IPS-NIHi7 (cell line): ENCODE data around the gene ENTPD6.
"Not testable (repeated sequence)": the region's sequence is repeated elsewhere in the genome, so short reads cannot be mapped to it uniquely, and the experiment has no call there.

ENCODE experiments used
- DNase-seq: peaks from one replicate; pipeline ENCODE4 v3.0.0; 2012; ENCODE audit warnings: mixed read lengths; ENCODE audit errors: extremely low spot score

The ENTPD6 gene

GRCh38 chr20:25223765-25224720 lies 28.5 kb downstream of the ENTPD6 start:
- DNase-seq: peak; percentile 4

GRCh38 chr20:25224941-25225340 lies 29.4 kb downstream of the ENTPD6 start:
- DNase-seq: no peak

DNA sequence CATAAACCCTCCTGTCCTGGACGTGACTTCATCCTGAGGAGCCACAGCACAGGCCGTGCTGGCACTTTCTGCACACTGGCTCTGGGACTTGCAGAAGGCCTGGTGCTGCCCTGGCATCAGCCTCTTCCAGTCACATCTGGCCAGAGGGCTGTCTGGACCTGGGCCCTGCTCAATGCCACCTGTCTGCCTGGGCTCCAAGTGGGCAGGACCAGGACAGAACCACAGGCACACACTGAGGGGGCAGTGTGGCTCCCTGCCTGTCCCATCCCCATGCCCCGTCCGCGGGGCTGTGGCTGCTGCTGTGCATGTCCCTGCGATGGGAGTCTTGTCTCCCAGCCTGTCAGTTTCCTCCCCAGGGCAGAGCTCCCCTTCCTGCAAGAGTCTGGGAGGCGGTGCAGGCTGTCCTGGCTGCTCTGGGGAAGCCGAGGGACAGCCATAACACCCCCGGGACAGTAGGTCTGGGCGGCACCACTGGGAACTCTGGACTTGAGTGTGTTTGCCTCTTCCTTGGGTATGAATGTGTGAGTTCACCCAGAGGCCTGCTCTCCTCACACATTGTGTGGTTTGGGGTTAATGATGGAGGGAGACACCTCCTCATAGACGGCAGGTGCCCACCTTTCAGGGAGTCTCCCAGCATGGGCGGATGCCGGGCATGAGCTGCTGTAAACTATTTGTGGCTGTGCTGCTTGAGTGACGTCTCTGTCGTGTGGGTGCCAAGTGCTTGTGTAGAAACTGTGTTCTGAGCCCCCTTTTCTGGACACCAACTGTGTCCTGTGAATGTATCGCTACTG lies 30.3 kb downstream of the ENTPD6 start:
- no peak for DNase-seq

- DNase-seq: no peak
These were observed 31.2 kb downstream of the ENTPD6 start for GRCh38 chr20:25226433-25227316.

DNA sequence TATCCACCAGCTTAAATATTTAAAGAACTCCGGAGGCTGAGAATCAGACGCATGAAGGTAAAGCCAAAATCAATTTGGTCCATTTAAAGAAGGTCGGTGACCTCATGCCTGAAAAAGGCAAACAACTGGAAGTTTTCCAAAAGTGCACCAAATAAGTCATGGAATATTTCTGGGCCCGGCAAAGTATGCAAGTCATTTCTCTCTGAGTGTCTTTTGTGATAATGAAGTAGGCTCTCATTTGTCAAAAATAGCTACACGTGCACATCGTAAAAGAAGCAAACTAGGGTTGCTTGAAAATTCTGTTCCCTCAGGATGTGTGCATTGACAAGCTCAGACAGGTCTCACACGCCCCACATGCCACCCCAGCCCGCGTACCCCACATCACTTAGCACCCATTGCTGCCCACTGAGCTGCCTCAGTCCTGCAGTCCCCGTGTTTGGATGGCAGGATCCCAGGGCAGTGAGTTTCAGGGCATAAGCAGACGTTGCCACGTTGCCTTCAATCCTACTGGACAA lies 31.9 kb downstream of the ENTPD6 start:
- no peak for DNase-seq

GRCh38 chr20:25229486-25230165 lies 34.1 kb downstream of the ENTPD6 start:
- DNase-seq: no peak

DNA sequence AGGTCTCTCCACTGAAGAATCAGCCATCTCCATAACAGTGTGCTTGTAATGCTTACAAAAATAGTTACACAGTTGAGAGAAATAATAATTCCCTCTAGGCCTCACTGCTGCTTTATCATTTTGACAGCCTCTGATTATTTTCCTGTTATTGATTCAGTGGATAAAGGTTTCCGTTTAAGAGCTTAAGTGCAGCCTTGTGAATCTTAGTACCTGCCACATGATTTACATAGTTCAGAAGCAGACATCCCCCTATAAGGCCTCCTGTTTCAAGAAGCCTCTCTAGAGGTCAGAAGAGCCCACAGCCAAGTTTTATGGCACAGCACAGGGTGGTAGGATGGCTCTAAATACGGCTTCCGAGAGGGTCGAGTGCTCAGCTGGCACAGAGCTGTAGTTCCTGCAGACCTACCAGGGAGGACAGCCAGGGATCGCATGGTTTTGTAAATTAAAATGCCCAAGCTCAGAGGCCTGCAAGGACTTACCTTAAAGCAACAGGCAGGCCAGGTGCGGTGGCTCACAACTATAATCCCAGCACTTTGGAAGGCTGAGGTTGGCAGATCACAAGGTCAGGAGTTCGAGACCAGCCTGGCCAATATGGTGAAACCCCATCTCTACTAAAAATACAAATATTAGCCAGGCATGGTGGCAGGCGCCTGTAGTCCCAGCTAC lies 34.8 kb downstream of the ENTPD6 start:
- no peak for DNase-seq

- no peak for DNase-seq
These were observed 37.7 kb downstream of the ENTPD6 start for GRCh38 chr20:25233016-25233772.

DNA sequence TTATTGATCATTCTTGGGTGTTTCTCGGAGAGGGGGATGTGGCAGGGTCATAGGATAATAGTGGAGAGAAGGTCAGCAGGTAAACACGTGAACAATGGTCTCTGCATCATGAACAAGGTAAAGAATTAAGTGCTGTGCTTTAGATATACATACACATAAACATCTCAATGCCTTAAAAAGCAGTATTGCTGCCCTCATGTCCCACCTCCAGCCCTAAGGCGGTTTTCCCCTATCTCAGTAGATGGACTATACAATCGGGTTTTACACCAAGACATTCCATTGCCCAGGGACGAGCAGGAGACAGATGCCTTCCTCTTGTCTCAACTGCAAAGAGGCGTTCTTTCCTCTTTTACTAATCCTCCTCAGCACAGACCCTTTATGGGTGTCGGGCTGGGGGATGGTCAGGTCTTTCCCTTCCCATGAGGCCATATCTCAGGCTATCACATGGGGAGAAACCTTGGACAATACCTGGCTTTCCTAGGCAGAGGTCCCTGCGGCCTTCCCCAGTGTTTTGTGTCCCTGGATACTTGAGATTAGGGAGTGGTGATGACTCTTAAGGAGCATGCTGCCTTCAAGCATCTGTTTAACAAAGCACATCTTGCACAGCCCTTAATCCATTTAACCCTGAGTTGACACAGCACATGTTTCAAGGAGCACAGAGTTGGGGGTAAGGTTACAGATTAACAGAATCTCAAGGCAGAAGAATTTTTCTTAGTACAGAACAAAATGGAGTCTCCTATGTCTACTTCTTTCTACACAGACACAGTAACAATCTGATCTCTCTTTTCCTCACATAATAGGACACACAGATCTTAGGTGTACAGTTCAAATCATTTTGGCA lies 38.7 kb downstream of the ENTPD6 start:
- DNase-seq: not testable (repeated sequence)

DNA sequence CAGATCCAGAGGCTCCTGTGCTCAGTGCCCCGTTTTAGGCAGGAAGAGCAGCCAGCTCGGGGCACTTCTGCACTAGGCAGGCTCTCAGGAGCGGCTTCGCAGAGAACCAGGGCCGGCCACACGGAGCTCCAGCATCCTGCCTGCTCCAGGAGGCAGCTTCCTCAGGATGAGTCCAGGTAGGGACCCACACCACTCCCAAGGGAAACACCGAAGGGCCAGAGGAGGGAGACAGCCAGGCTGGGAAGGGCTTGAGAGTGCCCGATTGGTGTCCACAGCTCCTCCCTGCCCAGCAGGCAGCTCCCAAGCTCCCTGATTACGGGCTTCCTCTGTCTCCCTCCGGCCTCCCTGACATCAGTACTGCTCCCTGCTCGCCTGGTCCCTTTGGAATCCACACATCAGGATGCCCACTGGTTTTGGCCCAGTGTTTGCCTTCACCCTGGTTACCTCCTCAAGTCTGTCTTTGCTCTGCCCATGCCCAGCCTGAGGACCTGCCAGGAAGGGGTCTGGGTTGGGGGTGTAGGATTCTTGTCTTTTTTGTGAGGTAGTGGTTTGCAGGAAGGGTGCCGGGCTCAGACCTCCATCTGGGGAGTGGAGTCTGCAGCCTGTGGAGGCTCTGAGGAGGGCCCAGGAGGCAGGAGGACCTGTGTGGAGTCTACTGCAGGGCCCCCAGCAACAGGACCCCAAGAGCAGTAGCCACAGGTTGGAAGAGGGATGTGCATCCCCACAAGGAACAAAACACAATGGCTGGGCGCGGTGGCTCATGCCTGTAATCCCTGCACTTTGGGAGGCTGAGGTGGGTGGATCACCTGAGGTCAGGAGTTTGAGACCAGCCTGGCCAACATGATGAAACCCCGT lies 41.2 kb downstream of the ENTPD6 start:
- no peak for DNase-seq

DNA sequence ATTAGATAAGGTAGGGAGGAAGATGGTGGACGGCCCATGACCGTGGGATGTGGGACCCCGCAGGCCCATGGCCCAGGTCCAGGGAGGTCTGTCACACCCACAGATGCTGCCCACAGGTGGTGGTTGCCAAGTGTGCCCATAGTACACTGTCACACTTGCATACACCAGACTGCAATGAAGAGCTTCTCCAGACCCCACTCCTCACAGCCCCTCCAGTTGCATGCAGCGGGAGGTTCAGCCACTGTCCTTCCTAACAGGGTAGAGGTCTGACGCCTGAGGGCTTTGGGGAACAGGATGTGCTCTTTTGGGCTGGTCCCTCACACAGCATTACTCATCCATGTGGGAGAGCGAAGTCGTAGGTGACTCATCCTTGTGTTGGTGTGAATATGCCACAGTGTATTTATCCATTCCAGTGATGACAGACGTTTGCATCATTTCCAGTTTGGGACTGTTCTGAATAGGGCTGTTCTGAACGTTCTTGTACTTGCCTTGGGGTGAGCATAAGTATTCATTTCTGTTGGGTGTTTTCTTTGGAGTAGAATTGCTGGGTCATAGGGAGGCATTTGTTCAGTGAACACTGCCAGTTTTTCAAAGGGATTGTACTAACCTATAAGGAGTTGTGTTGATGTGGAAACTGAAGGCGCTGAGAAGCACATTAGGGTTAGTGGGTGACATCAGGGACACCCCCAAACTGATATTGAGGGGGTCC lies 42.3 kb downstream of the ENTPD6 start:
- DNase-seq: peak; percentile 35

DNA sequence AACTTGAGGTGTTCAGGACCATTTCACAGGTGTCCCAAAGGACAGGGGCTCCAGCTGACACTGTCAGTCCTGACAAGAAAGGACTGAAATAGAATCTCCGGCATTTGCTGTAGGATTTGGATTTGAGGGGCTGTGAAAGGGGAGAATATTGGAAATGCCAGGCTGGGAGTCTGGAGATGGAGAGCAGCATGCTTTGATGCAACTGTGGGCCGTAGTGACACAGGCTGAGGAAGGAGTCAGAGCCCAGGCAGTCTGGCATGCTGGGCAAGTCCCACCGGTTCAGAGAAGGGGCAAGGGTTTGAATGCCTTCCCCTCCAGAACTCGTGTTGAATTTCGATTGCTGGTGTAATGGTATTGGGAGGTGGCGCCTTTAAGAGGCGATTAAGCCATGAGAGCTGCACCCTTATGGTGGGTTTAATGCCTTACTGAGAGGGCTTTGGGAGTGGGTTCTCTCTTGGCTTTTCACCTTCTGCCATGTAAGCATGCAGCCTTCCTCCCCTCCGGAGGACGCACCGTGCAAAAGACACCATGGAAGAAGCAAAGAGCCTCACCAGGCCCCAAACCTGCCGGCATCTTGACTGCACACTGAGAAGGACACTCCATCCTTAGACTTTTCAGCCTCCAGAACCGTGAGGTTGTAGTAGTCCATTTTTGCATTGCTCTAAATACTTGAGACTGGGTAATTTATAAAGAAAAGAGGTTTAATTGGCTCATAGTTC lies 43.0 kb downstream of the ENTPD6 start:
- DNase-seq: no peak

DNA sequence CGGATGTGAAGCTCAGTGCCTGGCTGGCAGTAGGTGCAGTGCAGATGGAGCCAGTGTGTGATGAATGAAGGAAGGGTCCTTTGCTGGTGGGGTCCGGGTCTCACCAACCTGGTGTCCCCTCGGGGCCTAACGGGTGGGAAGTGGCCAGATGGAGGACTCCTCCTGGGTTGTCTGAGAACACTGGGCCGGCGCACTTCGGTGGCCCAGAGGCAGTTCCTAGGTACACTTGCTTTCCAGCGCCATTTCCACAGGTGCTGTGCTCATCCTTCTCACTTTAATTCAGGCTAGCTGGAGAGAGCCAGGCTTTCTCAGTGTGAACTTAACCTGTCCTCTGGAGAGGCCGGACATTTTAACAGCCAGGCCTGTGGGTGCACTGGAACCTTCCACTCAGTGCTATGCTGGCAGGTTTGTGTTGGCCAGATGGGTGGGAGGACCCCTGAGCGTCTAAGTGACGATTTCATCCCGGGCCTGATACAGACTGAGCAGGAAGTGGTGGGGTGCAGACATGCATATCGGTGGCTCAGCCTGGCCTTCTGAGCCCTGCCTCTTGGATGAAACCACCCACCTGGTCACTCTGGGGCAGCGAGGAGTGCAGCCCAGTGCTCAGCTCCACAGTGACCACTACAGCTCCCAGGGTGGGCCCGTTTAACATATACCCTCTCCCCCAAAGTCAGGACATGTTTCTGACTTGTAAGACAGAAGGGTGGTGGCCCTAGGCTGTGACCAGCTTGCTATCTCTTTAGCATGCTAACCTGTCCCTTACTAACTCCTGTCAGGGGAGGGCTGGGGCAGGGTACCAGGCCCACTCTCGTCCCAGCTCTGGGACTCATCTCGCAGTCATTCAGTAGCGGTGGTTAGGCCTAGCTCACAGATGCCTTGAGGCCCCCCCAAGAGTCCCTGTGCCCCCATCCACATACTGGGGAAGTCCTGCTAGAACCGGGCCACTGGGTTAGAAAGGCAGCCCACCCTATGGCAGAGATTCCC lies 44.2 kb downstream of the ENTPD6 start:
- DNase-seq: no peak

DNA sequence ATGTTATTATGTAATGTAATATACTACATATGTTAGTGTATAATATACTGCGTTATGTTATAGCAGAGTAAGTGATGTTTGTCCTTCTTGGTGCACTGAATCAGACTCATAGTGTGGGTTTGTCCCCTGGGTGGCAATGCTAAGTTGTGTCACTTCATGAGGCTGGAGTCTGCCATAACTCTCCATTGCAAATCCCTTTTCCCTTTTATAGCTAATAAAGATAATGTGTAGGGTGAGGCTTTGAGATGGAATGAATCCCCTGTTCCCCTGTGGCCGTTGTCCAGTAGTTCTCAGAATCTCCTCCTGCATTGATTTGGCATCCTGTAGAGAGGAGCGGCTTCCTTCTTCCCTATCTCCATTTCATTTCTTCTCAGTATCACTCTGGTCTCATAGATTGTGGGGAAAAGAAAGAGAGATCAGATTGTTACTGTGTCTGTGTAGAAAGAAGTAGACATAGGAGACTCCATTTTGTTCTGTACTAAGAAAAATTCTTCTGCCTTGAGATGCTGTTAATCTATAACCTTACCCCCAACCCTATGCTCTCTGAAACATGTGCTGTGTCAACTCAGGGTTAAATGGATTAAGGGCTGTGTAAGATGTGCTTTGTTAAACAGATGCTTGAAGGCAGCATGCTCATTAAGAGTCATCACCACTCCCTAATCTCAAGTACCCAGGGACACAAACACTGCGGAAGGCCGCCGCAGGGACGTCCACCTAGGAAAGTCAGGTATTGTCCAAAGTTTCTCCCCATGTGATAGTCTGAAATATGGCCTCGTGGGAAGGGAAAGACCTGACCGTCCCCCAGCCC lies 45.5 kb downstream of the ENTPD6 start:
- DNase-seq: not testable (repeated sequence)

DNA sequence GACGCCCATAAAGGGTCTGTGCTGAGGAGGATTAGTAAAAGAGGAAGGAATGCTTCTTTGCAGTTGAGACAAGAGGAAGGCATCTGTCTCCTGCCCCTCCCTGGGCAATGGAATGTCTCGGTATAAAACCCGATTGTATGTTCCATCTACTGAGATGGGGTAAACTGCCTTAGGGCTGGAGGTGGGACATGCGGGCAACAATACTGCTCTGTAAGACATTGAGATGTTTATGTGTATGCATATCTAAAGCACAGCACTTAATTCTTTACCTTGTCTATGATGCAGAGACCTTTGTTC lies 46.1 kb downstream of the ENTPD6 start:
- DNase-seq: not testable (repeated sequence)
